PC-9 (cell line): ENCODE measurements around the gene OR5K2.

ENCODE experiments used
- CTCF ChIP-seq: fragments of 200-600 bp; sonication (generic); conservative IDR thresholded peaks from 2 replicates; pipeline ENCODE4 v1.6.1; 2017; ENCODE audit warnings: mixed run types, antibody characterized with exemption, mild to moderate bottlenecking, moderate library complexity
- EZH2 ChIP-seq: fragments of 200-600 bp; sonication (generic); IDR thresholded peaks from 2 replicates; pipeline ENCODE4 v1.8.0; 2017; ENCODE audit warnings: antibody characterized with exemption, low read depth

GRCh38 chr3:98462901-98463300 lies 34.6 kb upstream of the OR5K2 start, which contains the start of gene OR5K1:
- TF ChIP-seq CTCF (no peak), EZH2 (no peak)
